ENCODE results near the gene TMEM108. TPM values are rescaled to one million over a fixed set of nuclear protein-coding genes. Genes with fewer than 3 reads are reported as not detected.

The TMEM108 gene
- total RNA-seq, 1 donor from 2014 or later = 6.1 TPM

- Mint-ChIP-seq H3K36me3 (ENCODE audit: insufficient read depth) (no peaks in the 10 kb centered on the region), H3K27me3 (peaks cover 32% of the 10 kb centered on the region), H3K9me3 (ENCODE audit: low read depth) (no peaks in the 10 kb centered on the region), H3K4me3 (ENCODE audit: low read depth) (no peak overlapping the region), H3K27ac (no peak overlapping the region), H3K4me1 (ENCODE audit: low read depth) (peaks cover 6% of the 10 kb centered on the region)
- DNase-seq (ENCODE audit: low spot score, unreplicated experiment) = no peak
- TF ChIP-seq CTCF (IDR thresholded peaks at IDR 0.05; ENCODE audit: unreplicated experiment) = no peak
Measured at GRCh38 chr3:133041524-133041829, 3.3 kb downstream of the TMEM108 start.

- no peak overlapping the region for H3K27ac Mint-ChIP-seq
- H3K4me3 Mint-ChIP-seq (ENCODE audit: low read depth) = no peak overlapping the region
- peaks cover 22% of the 10 kb centered on the region for H3K27me3 Mint-ChIP-seq
- H3K9me3 Mint-ChIP-seq (ENCODE audit: low read depth) = no peaks in the 10 kb centered on the region
- peaks cover 4% of the 10 kb centered on the region for H3K4me1 Mint-ChIP-seq (ENCODE audit: low read depth)
- no peak for TF ChIP-seq CTCF (IDR thresholded peaks at IDR 0.05; ENCODE audit: unreplicated experiment)
- no peak for DNase-seq (ENCODE audit: low spot score, unreplicated experiment)
- H3K36me3 Mint-ChIP-seq (ENCODE audit: insufficient read depth) = no peaks in the 10 kb centered on the region
Measured at GRCh38 chr3:133042778-133043177, 4.6 kb downstream of the TMEM108 start.

- no peak for TF ChIP-seq CTCF (IDR thresholded peaks at IDR 0.05; ENCODE audit: unreplicated experiment)
- H3K27me3 Mint-ChIP-seq = no peaks in the 10 kb centered on the region
- no peaks in the 10 kb centered on the region for H3K36me3 Mint-ChIP-seq (ENCODE audit: insufficient read depth)
- no peaks in the 10 kb centered on the region for H3K4me1 Mint-ChIP-seq (ENCODE audit: low read depth)
- no peak overlapping the region for H3K27ac Mint-ChIP-seq
- no peaks in the 10 kb centered on the region for H3K9me3 Mint-ChIP-seq (ENCODE audit: low read depth)
- no peak overlapping the region for H3K4me3 Mint-ChIP-seq (ENCODE audit: low read depth)
- no peak for DNase-seq (ENCODE audit: low spot score, unreplicated experiment)
Measured at GRCh38 chr3:133047980-133048379, 9.8 kb downstream of the TMEM108 start.

- Mint-ChIP-seq H3K9me3 (ENCODE audit: low read depth) (no peaks in the 10 kb centered on the region), H3K4me1 (ENCODE audit: low read depth) (no peaks in the 10 kb centered on the region), H3K36me3 (ENCODE audit: insufficient read depth) (no peaks in the 10 kb centered on the region), H3K27me3 (no peaks in the 10 kb centered on the region), H3K27ac (no peak overlapping the region), H3K4me3 (ENCODE audit: low read depth) (no peak overlapping the region)
- DNase-seq (ENCODE audit: low spot score, unreplicated experiment) = no peak
- TF ChIP-seq CTCF (IDR thresholded peaks at IDR 0.05; ENCODE audit: unreplicated experiment) = no peak
Measured at GRCh38 chr3:133049491-133049890, 11.3 kb downstream of the TMEM108 start.

GRCh38 chr3:133050891-133051290, 12.7 kb downstream of the TMEM108 start:
- H3K27ac Mint-ChIP-seq = no peak overlapping the region
- H3K27me3 Mint-ChIP-seq = no peaks in the 10 kb centered on the region
- no peaks in the 10 kb centered on the region for H3K36me3 Mint-ChIP-seq (ENCODE audit: insufficient read depth)
- H3K4me1 Mint-ChIP-seq (ENCODE audit: low read depth) = no peaks in the 10 kb centered on the region
- no peak for TF ChIP-seq CTCF (IDR thresholded peaks at IDR 0.05; ENCODE audit: unreplicated experiment)
- no peak for DNase-seq (ENCODE audit: low spot score, unreplicated experiment)
- H3K4me3 Mint-ChIP-seq (ENCODE audit: low read depth) = no peak overlapping the region
- H3K9me3 Mint-ChIP-seq (ENCODE audit: low read depth) = no peaks in the 10 kb centered on the region
